SK-N-SH (cell line): Measurements from ENCODE around the gene NCAM2.

Experiments
- CTCF ChIP-seq: fragments of 200-600 bp; sonication (generic); IDR thresholded peaks from 2 replicates; pipeline ENCODE4 v1.6.1; 2017; ENCODE audit warnings: antibody characterized with exemption, mild to moderate bottlenecking, moderate library complexity
- FOXM1 ChIP-seq: IDR thresholded peaks from 2 replicates; pipeline ENCODE4 v1.4.0; 2012; ENCODE audit warnings: low read depth, mild to moderate bottlenecking
- GATA2 ChIP-seq: sonication (generic); formaldehyde crosslinking; IDR thresholded peaks from 2 replicates; pipeline ENCODE4 v1.5.0; 2020; ENCODE audit warnings: mild to moderate bottlenecking, missing genetic modification reagents
- JUND ChIP-seq: IDR thresholded peaks from 2 replicates; pipeline ENCODE4 v1.4.0; 2012
- MAX ChIP-seq: IDR thresholded peaks from 2 replicates; pipeline ENCODE4 v1.4.0; 2012; ENCODE audit warnings: low read depth
- MEF2A ChIP-seq: IDR thresholded peaks from 2 replicates; pipeline ENCODE4 v1.4.0; 2012; ENCODE audit warnings: low read depth, borderline replicate concordance
- NRF1 ChIP-seq: IDR thresholded peaks from 2 replicates; pipeline ENCODE4 v1.6.1; 2012; ENCODE audit warnings: low read depth, mild to moderate bottlenecking, low read length
- PBX3 ChIP-seq: IDR thresholded peaks from 2 replicates; pipeline ENCODE4; 2012
- RCOR1 ChIP-seq: fragments of 150-350 bp; IDR thresholded peaks from 2 replicates; pipeline ENCODE4 v1.6.1; 2017; ENCODE audit warnings: antibody characterized with exemption, low read length
- REST ChIP-seq: IDR thresholded peaks from 2 replicates; pipeline ENCODE4 v1.6.1; 2012; ENCODE audit warnings: mild to moderate bottlenecking, low read depth, low read length, moderate library complexity
- SIN3A ChIP-seq: IDR thresholded peaks from 2 replicates; pipeline ENCODE4 v1.6.1; 2012; ENCODE audit warnings: low read depth, mild to moderate bottlenecking, low read length, moderate library complexity, borderline replicate concordance
- SMC3 ChIP-seq: IDR thresholded peaks from 2 replicates; pipeline ENCODE4 v1.6.1; 2012; ENCODE audit warnings: low read depth, low read length, improper control_type of control experiment
- TAF1 ChIP-seq: IDR thresholded peaks from 2 replicates; pipeline ENCODE4 v1.6.1; 2012; ENCODE audit warnings: low read depth, mild to moderate bottlenecking, low read length, moderate library complexity, borderline replicate concordance
- USF2 ChIP-seq: fragments of 150-350 bp; IDR thresholded peaks from 2 replicates; pipeline ENCODE4 v1.6.1; 2017; ENCODE audit warnings: antibody characterized with exemption, low read length, low read depth, borderline replicate concordance

- TF ChIP-seq CTCF (peak; percentile 9; the same call in 1 of the 2 replicates), MAX (no peak), JUND (no peak), RCOR1 (no peak), SMC3 (no peak), GATA2 (no peak), NRF1 (no peak), TAF1 (no peak), SIN3A (no peak), REST (no peak), FOXM1 (no peak), USF2 (no peak), PBX3 (no peak), MEF2A (no peak)
Observed at GRCh38 chr21:21295303-21295702, 297.1 kb downstream of the NCAM2 start.
